ENCODE measurements around the gene KIAA1958.

Gene KIAA1958

GRCh38 chr9:112533660-112534059, 47.0 kb downstream of the KIAA1958 start:
- DNase-seq: no peak

- DNase-seq: no peak
Observed at GRCh38 chr9:112535301-112535700, 48.7 kb downstream of the KIAA1958 start.

- DNase-seq: no peak
Observed at GRCh38 chr9:112535811-112536210, 49.2 kb downstream of the KIAA1958 start.

- no peak for DNase-seq
Observed at GRCh38 chr9:112537561-112537960, 50.9 kb downstream of the KIAA1958 start.

- no peak for DNase-seq
Observed at GRCh38 chr9:112540800-112541199, 54.2 kb downstream of the KIAA1958 start.

- no peak for DNase-seq
Observed at GRCh38 chr9:112541685-112542084, 55.1 kb downstream of the KIAA1958 start.

- no peak for DNase-seq
Observed at GRCh38 chr9:112542593-112543292, 56.1 kb downstream of the KIAA1958 start.

- no peak for DNase-seq
Observed at GRCh38 chr9:112544477-112544876, 57.9 kb downstream of the KIAA1958 start.

GRCh38 chr9:112545237-112545636, 58.6 kb downstream of the KIAA1958 start:
- DNase-seq: no peak

- DNase-seq: no peak
Observed at GRCh38 chr9:112546149-112547012, 59.8 kb downstream of the KIAA1958 start.

- DNase-seq: no peak
Observed at GRCh38 chr9:112548051-112548440, 61.4 kb downstream of the KIAA1958 start.

GRCh38 chr9:112548836-112549595, 62.4 kb downstream of the KIAA1958 start:
- no peak for DNase-seq

GRCh38 chr9:112550531-112550930, 63.9 kb downstream of the KIAA1958 start:
- DNase-seq: no peak

- DNase-seq: no peak
Observed at GRCh38 chr9:112551641-112552040, 65.0 kb downstream of the KIAA1958 start.

GRCh38 chr9:112552229-112553056, 65.8 kb downstream of the KIAA1958 start:
- no peak for DNase-seq

GRCh38 chr9:112553256-112553826, 66.7 kb downstream of the KIAA1958 start:
- no peak for DNase-seq

- no peak for DNase-seq
Observed at GRCh38 chr9:112554516-112554915, 67.9 kb downstream of the KIAA1958 start.

- DNase-seq: no peak
Observed at GRCh38 chr9:112555101-112555643, 68.5 kb downstream of the KIAA1958 start.

GRCh38 chr9:112555844-112556482, 69.3 kb downstream of the KIAA1958 start:
- DNase-seq: no peak

GRCh38 chr9:112556497-112557442, 70.1 kb downstream of the KIAA1958 start:
- DNase-seq: no peak
